OCI-LY7 (cell line): Measurements from ENCODE around the gene AURKB.

Experiments
- EZH2phosphoT487 ChIP-seq: fragments of 200-600 bp; sonication (generic); IDR thresholded peaks from 2 replicates; pipeline ENCODE4 v1.6.1; 2018; ENCODE audit warnings: low read depth, borderline replicate concordance, mild to moderate bottlenecking, mixed run types, antibody characterized with exemption, low read length, moderate library complexity, mixed read lengths
- TF ChIP-seq, protein P1 (sequence below): fragments of 200-600 bp; sonication (generic); conservative IDR thresholded peaks from 2 replicates; pipeline ENCODE4 v1.5.1; 2014; ENCODE audit warnings: mild to moderate bottlenecking, antibody characterized with exemption, low read length, moderate library complexity, mixed read lengths

GRCh38 chr17:8173056-8173870 is 37.1 kb downstream of the AURKB start:
- TF ChIP-seq, protein P1, sequence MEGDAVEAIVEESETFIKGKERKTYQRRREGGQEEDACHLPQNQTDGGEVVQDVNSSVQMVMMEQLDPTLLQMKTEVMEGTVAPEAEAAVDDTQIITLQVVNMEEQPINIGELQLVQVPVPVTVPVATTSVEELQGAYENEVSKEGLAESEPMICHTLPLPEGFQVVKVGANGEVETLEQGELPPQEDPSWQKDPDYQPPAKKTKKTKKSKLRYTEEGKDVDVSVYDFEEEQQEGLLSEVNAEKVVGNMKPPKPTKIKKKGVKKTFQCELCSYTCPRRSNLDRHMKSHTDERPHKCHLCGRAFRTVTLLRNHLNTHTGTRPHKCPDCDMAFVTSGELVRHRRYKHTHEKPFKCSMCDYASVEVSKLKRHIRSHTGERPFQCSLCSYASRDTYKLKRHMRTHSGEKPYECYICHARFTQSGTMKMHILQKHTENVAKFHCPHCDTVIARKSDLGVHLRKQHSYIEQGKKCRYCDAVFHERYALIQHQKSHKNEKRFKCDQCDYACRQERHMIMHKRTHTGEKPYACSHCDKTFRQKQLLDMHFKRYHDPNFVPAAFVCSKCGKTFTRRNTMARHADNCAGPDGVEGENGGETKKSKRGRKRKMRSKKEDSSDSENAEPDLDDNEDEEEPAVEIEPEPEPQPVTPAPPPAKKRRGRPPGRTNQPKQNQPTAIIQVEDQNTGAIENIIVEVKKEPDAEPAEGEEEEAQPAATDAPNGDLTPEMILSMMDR, result no peak
- no peak for TF ChIP-seq EZH2phosphoT487
